OCI-LY7 (cell line): ENCODE measurements around the gene ICOS. TPM values are rescaled to one million over a fixed set of nuclear protein-coding genes. Genes with fewer than 3 reads are reported as not detected.

Experiments used
- BruUV-seq: library from RNA; stranded (reverse); fragments of 400-500 nt; replicated peaks from 2 replicates; lab custom pipeline; 2021; lab: Mats Ljungman, UMichigan
- CTCF ChIA-PET: fragments of 300-600 bp; sonication (Branson Sonifier 250); formaldehyde crosslinking; loops from one replicate; lab custom pipeline; 2022; ENCODE audit warnings: antibody characterized with exemption; ENCODE audit not compliant: unreplicated experiment; lab: Charles Lee
- POLR2A ChIA-PET: fragments of 300-600 bp; sonication (Branson Sonifier 250); formaldehyde crosslinking; loops from one replicate; lab custom pipeline; 2022; ENCODE audit warnings: antibody characterized with exemption; lab: Charles Lee
- DNase-seq: peaks from one replicate; pipeline ENCODE4 v3.0.0-alpha.2; 2015; ENCODE audit warnings: low spot score
- H2AFZ ChIP-seq: fragments of 200-600 bp; sonication (generic), shearing (Covaris generic); 2 replicates; pipeline ENCODE4 v1.6.1; 2014; ENCODE audit warnings: mild to moderate bottlenecking, antibody characterized with exemption, low read length, moderate library complexity
- H3K27ac ChIP-seq: fragments of 200-600 bp; sonication (generic); 2 replicates; pipeline ENCODE4 v1.5.1; 2014; ENCODE audit warnings: mixed run types, low read depth, mild to moderate bottlenecking, moderate library complexity, low read length, inconsistent platforms; ENCODE audit not compliant: poor library complexity, severe bottlenecking
- H3K36me3 ChIP-seq: fragments of 200-600 bp; sonication (generic); 2 replicates; pipeline ENCODE4 v1.6.1; 2014; ENCODE audit warnings: mild to moderate bottlenecking, antibody characterized with exemption, low read length, moderate library complexity, mixed read lengths; ENCODE audit not compliant: insufficient read depth
- H3K4me1 ChIP-seq: fragments of 200-600 bp; sonication (generic); 2 replicates; pipeline ENCODE4 v1.5.1; 2014; ENCODE audit warnings: mild to moderate bottlenecking, low read length; ENCODE audit not compliant: insufficient read depth, poor library complexity, severe bottlenecking
- H3K4me2 ChIP-seq: fragments of 200-600 bp; sonication (generic); 2 replicates; pipeline ENCODE4 v1.6.1; 2014; ENCODE audit warnings: mild to moderate bottlenecking, low read length
- H3K4me3 ChIP-seq: fragments of 200-600 bp; sonication (generic); 2 replicates; pipeline ENCODE4 v1.5.1; 2014; ENCODE audit warnings: mild to moderate bottlenecking, low read depth, low read length; ENCODE audit not compliant: poor library complexity, severe bottlenecking
- H3K79me2 ChIP-seq: fragments of 200-600 bp; sonication (generic); 2 replicates; pipeline ENCODE4 v1.6.1; 2016; ENCODE audit warnings: low read depth, mild to moderate bottlenecking, low read length, moderate library complexity, mixed read lengths; ENCODE audit not compliant: insufficient read depth
- H3K9me2 ChIP-seq: fragments of 200-600 bp; sonication (generic); 2 replicates; pipeline ENCODE4 v1.6.1; 2016; ENCODE audit warnings: mild to moderate bottlenecking, low read length, mixed read lengths; ENCODE audit not compliant: insufficient read depth
- H3K9me3 ChIP-seq: fragments of 200-600 bp; sonication (generic); 2 replicates; pipeline ENCODE4 v1.6.1; 2014; ENCODE audit warnings: mild to moderate bottlenecking, mixed run types, low read length, mixed read lengths
- H4K20me1 ChIP-seq: fragments of 200-600 bp; sonication (generic); 2 replicates; pipeline ENCODE4 v1.6.1; 2014; ENCODE audit warnings: mild to moderate bottlenecking, antibody characterized with exemption, low read length, moderate library complexity, mixed read lengths; ENCODE audit not compliant: insufficient read depth
- CTCF ChIP-seq: fragments of 200-600 bp; sonication (generic); conservative IDR thresholded peaks from 2 replicates; pipeline ENCODE4 v1.5.1; 2014; ENCODE audit warnings: mild to moderate bottlenecking, antibody characterized with exemption, low read length, moderate library complexity, mixed read lengths
- EZH2phosphoT487 ChIP-seq: fragments of 200-600 bp; sonication (generic); IDR thresholded peaks from 2 replicates; pipeline ENCODE4 v1.6.1; 2018; ENCODE audit warnings: low read depth, borderline replicate concordance, mild to moderate bottlenecking, mixed run types, antibody characterized with exemption, low read length, moderate library complexity, mixed read lengths
- intact Hi-C: fragments of 100-400 bp; cut with micrococcal nuclease; formaldehyde crosslinking; loops from one replicate; pipeline ENCODE4 v1.10.0; 2022; ENCODE audit not compliant: unreplicated experiment
- total RNA-seq, 2 experiments: library from RNA; depleted of rRNA in 1 of 2; stranded (reverse); fragments of >200 nt in 1 of 2; shearing (Covaris generic) in 1 of 2; gene quantifications; 2 replicates each; pipeline ENCODE4 v1.2.3, GENCODE V29; 2014 to 2022

ICOS gene
- total RNA-seq, 2 experiments from 2014 or later = not detected

- Histone ChIP-seq H3K9me3 (no peaks in the 10 kb centered on the region), H4K20me1 (no peaks in the 10 kb centered on the region), H3K4me2 (no peak overlapping the region), H3K27ac (no peak overlapping the region), H3K79me2 (no peaks in the 10 kb centered on the region), H3K4me3 (no peak overlapping the region), H3K4me1 (no peaks in the 10 kb centered on the region), H3K9me2 (no peaks in the 10 kb centered on the region), H3K36me3 (no peaks in the 10 kb centered on the region), H2AFZ (no peak overlapping the region)
- CTCF ChIA-PET = no interaction called here
- no peak for TF ChIP-seq CTCF
- intact Hi-C loops = no loop called here
- DNase-seq = no peak
- POLR2A ChIA-PET = interaction anchor here (0.5 to 1.2 kb wide), 2 partner anchors 11 to 716 kb away, joined by 3 to 5 read pairs; no protein-coding TSS in a partner anchor
- no TSS peak for BruUV-seq
These were observed 34.7 kb downstream of the ICOS start for GRCh38 chr2:203971251-203971650.

- Histone ChIP-seq H3K9me2 (no peaks in the 10 kb centered on the region), H3K27ac (no peak overlapping the region), H3K9me3 (no peaks in the 10 kb centered on the region), H3K4me2 (no peak overlapping the region), H3K79me2 (no peaks in the 10 kb centered on the region), H2AFZ (no peak overlapping the region), H4K20me1 (no peaks in the 10 kb centered on the region), H3K36me3 (no peaks in the 10 kb centered on the region), H3K4me3 (no peak overlapping the region), H3K4me1 (no peaks in the 10 kb centered on the region)
- CTCF ChIA-PET = no interaction called here
- POLR2A ChIA-PET = no interaction called here
- intact Hi-C loops = no loop called here
- TF ChIP-seq EZH2phosphoT487 (no peak), CTCF (no peak)
- DNase-seq = no peak
- no TSS peak for BruUV-seq
These were observed 35.5 kb downstream of the ICOS start for GRCh38 chr2:203972066-203972465.

DNA sequence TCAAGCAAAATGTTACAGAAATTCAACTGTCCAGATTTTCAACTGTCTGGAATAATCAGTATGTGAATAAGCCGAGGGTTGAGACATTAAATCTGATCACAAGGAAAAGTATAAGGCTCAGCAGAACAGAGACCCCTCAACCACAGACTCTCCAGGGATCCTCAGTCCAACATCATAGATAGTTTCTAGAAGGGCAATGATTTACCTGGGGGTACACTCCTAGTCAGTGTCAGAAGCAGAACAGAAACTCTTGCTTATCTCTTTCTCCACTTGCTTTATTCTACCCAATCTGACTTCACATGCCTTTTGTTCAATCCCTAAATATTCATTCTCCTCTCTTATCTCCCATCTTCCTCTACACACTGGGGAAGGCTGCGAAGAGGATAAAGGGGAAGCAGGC is 36.4 kb downstream of the ICOS start:
- no peak for DNase-seq
- TF ChIP-seq EZH2phosphoT487 (no peak), CTCF (no peak)
- no peaks in the 10 kb centered on the region for H3K4me1 ChIP-seq
- H2AFZ ChIP-seq = no peak overlapping the region
- intact Hi-C loops = no loop called here
- H3K4me3 ChIP-seq = no peak overlapping the region
- no peaks in the 10 kb centered on the region for H3K9me2 ChIP-seq
- ChIA-PET POLR2A (no interaction called here), CTCF (no interaction called here)
- H3K79me2 ChIP-seq = no peaks in the 10 kb centered on the region
- no peaks in the 10 kb centered on the region for H3K9me3 ChIP-seq
- H4K20me1 ChIP-seq = no peaks in the 10 kb centered on the region
- H3K4me2 ChIP-seq = no peak overlapping the region
- BruUV-seq = no TSS peak
- no peak overlapping the region for H3K27ac ChIP-seq
- no peaks in the 10 kb centered on the region for H3K36me3 ChIP-seq
